ENCODE measurements around the gene SPATA6.

SPATA6 gene

DNA sequence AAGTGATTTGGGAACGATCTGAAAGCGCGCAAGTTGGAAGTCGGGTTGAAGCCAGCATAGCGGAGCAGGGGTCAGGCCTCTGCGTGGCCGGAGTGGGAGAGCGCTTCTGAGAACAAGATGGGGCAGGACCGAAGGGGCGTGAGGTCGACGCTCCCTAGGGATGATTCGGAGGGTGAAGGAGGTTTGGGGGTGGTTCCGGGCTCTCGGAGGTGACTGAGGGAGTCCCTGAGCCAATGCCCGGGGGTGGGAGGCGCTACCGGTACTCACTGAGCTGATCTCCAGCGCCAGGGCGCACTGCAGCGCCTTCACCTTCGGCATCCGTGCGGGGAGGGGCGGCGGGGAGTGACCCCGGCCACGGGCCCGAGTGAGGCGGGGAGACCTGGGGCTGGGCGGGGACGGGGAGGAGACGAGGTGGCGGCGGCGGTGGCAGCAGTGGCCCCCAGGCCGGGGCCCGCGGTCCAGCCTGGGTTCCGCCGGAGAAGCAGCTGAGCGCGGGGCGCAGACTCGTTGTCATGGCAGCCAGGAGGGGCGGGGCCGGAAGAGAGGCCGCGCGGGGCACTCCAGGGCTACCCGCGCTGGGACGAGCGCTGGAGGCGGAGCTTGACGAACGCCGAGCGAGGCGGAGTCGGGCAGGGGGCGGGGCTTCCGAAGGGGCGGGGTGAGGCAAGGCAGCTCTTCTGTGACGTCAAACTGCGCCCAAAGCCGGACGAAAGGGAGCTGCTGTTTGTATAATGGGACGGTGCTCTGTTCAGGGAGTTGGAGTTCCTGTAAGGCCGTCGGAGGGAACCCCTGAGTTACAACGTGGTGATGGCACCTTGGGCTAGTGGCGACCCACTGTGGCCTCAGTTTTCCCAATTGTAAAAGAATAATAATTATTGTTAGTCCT lies at the start of gene SPATA6:
Gene SPATA6, minus strand, starts transcription at position 514 of the 886 bp plus-strand sequence. Its CDS starts 196 bp downstream, at position 318.
- POLR2A ChIA-PET = interaction anchor here (0.6 to 1.4 kb wide), 7 partner anchors 8 to 419 kb away, joined by 3 to 8 read pairs (median 3); no protein-coding TSS in a partner anchor
- no peaks in the 10 kb centered on the region for H3K9me3 ChIP-seq (ENCODE audit: control insufficient read depth, insufficient read depth, low read depth, low read length)
- CTCF ChIA-PET = interaction anchor here (0.5 to 2.1 kb wide), 4 partner anchors 15 to 216 kb away, joined by 3 to 21 read pairs (median 4); no protein-coding TSS in a partner anchor
- peak within 1 kb of the TSS; percentile 42; the same call in 1 of the 2 replicates for H3K27ac ChIP-seq (ENCODE audit: extremely low read depth, low read depth, low read length)
- no peaks in the 10 kb centered on the region; the same call in 1 of the 2 replicates for H3K4me1 ChIP-seq (ENCODE audit: control insufficient read depth, insufficient read depth, low read length)
- no peaks in the 10 kb centered on the region for H3K36me3 ChIP-seq (ENCODE audit: control insufficient read depth in 2 of 2, insufficient read depth in 1 of 2, low read length in 2 of 2)
- peak within 1 kb of the TSS; percentile 78 for H3K4me3 ChIP-seq (ENCODE audit: low read depth, low read length)
- TF ChIP-seq OSR2 (tag by site-specific recombination; IDR thresholded peaks at IDR 0.05) = peak; percentile 38; the same call in 1 of the 2 replicates
- TF ChIP-seq SP3 (tag by site-specific recombination; IDR thresholded peaks at IDR 0.05) = peak; percentile 81
- TF ChIP-seq ZNF621 (tag by site-specific recombination; IDR thresholded peaks at IDR 0.05) = no peak
- TF ChIP-seq ZBTB7A (tag by site-specific recombination; IDR thresholded peaks at IDR 0.05; ENCODE audit: low read depth) = 0 out of 2 replicates have a peak, but pooled peaks have one; percentile 51
- TF ChIP-seq, protein P1, sequence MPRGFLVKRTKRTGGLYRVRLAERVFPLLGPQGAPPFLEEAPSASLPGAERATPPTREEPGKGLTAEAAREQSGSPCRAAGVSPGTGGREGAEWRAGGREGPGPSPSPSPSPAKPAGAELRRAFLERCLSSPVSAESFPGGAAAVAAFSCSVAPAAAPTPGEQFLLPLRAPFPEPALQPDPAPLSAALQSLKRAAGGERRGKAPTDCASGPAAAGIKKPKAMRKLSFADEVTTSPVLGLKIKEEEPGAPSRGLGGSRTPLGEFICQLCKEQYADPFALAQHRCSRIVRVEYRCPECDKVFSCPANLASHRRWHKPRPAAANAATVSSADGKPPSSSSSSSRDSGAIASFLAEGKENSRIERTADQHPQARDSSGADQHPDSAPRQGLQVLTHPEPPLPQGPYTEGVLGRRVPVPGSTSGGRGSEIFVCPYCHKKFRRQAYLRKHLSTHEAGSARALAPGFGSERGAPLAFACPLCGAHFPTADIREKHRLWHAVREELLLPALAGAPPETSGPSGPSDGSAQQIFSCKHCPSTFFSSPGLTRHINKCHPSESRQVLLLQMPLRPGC (tag by site-specific recombination; IDR thresholded peaks at IDR 0.05) = 0 out of 2 replicates have a peak, but pooled peaks have one; percentile 30
- TF ChIP-seq, protein P2, sequence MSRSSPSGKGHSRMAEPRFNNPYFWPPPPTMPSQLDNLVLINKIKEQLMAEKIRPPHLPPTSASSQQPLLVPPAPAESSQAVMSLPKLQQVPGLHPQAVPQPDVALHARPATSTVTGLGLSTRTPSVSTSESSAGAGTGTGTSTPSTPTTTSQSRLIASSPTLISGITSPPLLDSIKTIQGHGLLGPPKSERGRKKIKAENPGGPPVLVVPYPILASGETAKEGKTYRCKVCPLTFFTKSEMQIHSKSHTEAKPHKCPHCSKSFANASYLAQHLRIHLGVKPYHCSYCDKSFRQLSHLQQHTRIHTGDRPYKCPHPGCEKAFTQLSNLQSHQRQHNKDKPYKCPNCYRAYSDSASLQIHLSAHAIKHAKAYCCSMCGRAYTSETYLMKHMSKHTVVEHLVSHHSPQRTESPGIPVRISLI (tag by site-specific recombination; IDR thresholded peaks at IDR 0.05) = no peak
- no peak for TF ChIP-seq ZNF175 (tag by site-specific recombination; IDR thresholded peaks at IDR 0.05)
- no peak for TF ChIP-seq ZSCAN23 (tag by site-specific recombination; IDR thresholded peaks at IDR 0.05)
- peak; percentile 98 for TF ChIP-seq ZBTB48 (tag by site-specific recombination; IDR thresholded peaks at IDR 0.05)
- TF ChIP-seq REPIN1 (tag by site-specific recombination; IDR thresholded peaks at IDR 0.05; ENCODE audit: low read depth) = no peak
- peak; percentile 73; the same call in 1 of the 2 replicates for TF ChIP-seq ZNF10 (tag by site-specific recombination; IDR thresholded peaks at IDR 0.05)
- TF ChIP-seq, protein P3, sequence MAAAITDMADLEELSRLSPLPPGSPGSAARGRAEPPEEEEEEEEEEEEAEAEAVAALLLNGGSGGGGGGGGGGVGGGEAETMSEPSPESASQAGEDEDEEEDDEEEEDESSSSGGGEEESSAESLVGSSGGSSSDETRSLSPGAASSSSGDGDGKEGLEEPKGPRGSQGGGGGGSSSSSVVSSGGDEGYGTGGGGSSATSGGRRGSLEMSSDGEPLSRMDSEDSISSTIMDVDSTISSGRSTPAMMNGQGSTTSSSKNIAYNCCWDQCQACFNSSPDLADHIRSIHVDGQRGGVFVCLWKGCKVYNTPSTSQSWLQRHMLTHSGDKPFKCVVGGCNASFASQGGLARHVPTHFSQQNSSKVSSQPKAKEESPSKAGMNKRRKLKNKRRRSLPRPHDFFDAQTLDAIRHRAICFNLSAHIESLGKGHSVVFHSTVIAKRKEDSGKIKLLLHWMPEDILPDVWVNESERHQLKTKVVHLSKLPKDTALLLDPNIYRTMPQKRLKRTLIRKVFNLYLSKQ (tag by site-specific recombination; IDR thresholded peaks at IDR 0.05; ENCODE audit: borderline replicate concordance) = no peak
- TF ChIP-seq, protein P4, sequence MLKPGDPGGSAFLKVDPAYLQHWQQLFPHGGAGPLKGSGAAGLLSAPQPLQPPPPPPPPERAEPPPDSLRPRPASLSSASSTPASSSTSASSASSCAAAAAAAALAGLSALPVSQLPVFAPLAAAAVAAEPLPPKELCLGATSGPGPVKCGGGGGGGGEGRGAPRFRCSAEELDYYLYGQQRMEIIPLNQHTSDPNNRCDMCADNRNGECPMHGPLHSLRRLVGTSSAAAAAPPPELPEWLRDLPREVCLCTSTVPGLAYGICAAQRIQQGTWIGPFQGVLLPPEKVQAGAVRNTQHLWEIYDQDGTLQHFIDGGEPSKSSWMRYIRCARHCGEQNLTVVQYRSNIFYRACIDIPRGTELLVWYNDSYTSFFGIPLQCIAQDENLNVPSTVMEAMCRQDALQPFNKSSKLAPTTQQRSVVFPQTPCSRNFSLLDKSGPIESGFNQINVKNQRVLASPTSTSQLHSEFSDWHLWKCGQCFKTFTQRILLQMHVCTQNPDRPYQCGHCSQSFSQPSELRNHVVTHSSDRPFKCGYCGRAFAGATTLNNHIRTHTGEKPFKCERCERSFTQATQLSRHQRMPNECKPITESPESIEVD (tag by site-specific recombination; IDR thresholded peaks at IDR 0.05) = no peak
- no peak for TF ChIP-seq ZNF112 (tag by site-specific recombination; IDR thresholded peaks at IDR 0.05)
- peak; percentile 72 for TF ChIP-seq ZFHX2 (tag by site-specific recombination; conservative IDR thresholded peaks at IDR 0.05)
- TF ChIP-seq ZNF843 (tag by site-specific recombination; IDR thresholded peaks at IDR 0.05) = no peak
- TF ChIP-seq KLF10 (tag by site-specific recombination; IDR thresholded peaks at IDR 0.05) = peak; percentile 29; the same call in 1 of the 2 replicates
- TF ChIP-seq ZNF629 (tag by site-specific recombination; IDR thresholded peaks at IDR 0.05) = peak; percentile 94
- TF ChIP-seq ZNF335 (tag by site-specific recombination; conservative IDR thresholded peaks at IDR 0.05) = peak; percentile 92
- peak; percentile 75 for TF ChIP-seq ZBTB17 (tag by site-specific recombination; IDR thresholded peaks at IDR 0.05)
- TF ChIP-seq, protein P5, sequence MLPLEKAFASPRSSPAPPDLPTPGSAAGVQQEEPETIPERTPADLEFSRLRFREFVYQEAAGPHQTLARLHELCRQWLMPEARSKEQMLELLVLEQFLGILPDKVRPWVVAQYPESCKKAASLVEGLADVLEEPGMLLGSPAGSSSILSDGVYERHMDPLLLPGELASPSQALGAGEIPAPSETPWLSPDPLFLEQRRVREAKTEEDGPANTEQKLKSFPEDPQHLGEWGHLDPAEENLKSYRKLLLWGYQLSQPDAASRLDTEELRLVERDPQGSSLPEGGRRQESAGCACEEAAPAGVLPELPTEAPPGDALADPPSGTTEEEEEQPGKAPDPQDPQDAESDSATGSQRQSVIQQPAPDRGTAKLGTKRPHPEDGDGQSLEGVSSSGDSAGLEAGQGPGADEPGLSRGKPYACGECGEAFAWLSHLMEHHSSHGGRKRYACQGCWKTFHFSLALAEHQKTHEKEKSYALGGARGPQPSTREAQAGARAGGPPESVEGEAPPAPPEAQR (tag by site-specific recombination; IDR thresholded peaks at IDR 0.05) = no peak
- peak; percentile 17; the same call in 1 of the 2 replicates for TF ChIP-seq ZNF76 (tag by site-specific recombination; IDR thresholded peaks at IDR 0.05; ENCODE audit: borderline replicate concordance, low read depth)
- TF ChIP-seq, protein P6, sequence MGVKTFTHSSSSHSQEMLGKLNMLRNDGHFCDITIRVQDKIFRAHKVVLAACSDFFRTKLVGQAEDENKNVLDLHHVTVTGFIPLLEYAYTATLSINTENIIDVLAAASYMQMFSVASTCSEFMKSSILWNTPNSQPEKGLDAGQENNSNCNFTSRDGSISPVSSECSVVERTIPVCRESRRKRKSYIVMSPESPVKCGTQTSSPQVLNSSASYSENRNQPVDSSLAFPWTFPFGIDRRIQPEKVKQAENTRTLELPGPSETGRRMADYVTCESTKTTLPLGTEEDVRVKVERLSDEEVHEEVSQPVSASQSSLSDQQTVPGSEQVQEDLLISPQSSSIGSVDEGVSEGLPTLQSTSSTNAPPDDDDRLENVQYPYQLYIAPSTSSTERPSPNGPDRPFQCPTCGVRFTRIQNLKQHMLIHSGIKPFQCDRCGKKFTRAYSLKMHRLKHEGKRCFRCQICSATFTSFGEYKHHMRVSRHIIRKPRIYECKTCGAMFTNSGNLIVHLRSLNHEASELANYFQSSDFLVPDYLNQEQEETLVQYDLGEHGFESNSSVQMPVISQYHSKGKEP (tag by site-specific recombination; IDR thresholded peaks at IDR 0.05) = no peak
- 0 out of 2 replicates have a peak, but pooled peaks have one; percentile 33 for TF ChIP-seq SP7 (tag by site-specific recombination; IDR thresholded peaks at IDR 0.05)
- no peak for TF ChIP-seq ZNF221 (tag by site-specific recombination; IDR thresholded peaks at IDR 0.05; ENCODE audit: borderline replicate concordance)
- no peak for TF ChIP-seq ZNF324 (tag by site-specific recombination; IDR thresholded peaks at IDR 0.05)
